H1 (cell line): ENCODE data around the gene KCNH4. TPM values are rescaled to one million over a fixed set of nuclear protein-coding genes. Genes with fewer than 3 reads are reported as not detected.

Source experiments
- CTCF ChIA-PET: fragments of 300-600 bp; sonication (Branson Sonifier 250); formaldehyde crosslinking; loops from one replicate; lab custom pipeline; 2021; ENCODE audit not compliant: partially characterized antibody; lab: Charles Lee
- POLR2A ChIA-PET: fragments of 300-600 bp; sonication (Branson Sonifier 250); formaldehyde crosslinking; loops from one replicate; lab custom pipeline; 2021; ENCODE audit warnings: inconsistent platforms; ENCODE audit not compliant: partially characterized antibody; lab: Charles Lee
- DNase-seq, 2 experiments: peaks; one replicate each; pipeline versions ENCODE4 v3.0.0 to v3.0.0-alpha.2; 2010 to 2022; ENCODE audit warnings: low spot score in 2 of 2, low read depth in 1 of 2, mixed read lengths in 1 of 2
- FAIRE-seq: peaks from 2 replicates; lab custom pipeline; 2011; peaks lifted over from hg19 to GRCh38; lab: Jason Lieb, UNC
- H2AFZ ChIP-seq: 2 replicates; pipeline ENCODE4 v1.8.1; 2012; ENCODE audit warnings: low read length, inconsistent platforms
- H2AK5ac ChIP-seq: 2 replicates; pipeline ENCODE4 v1.6.1; 2013; ENCODE audit warnings: low read depth, low read length
- H2BK120ac ChIP-seq: replicated peaks from 2 replicates; pipeline ENCODE3; 2013; ENCODE audit warnings: low read depth, low read length, inconsistent platforms
- H2BK12ac ChIP-seq: 2 replicates; pipeline ENCODE4 v1.6.1; 2013; ENCODE audit warnings: low read depth, low read length
- H2BK15ac ChIP-seq: 2 replicates; pipeline ENCODE4 v1.6.1; 2013; ENCODE audit warnings: low read length
- H2BK20ac ChIP-seq: 2 replicates; pipeline ENCODE4 v1.6.1; 2013; ENCODE audit warnings: low read length
- H2BK5ac ChIP-seq: 2 replicates; pipeline ENCODE4 v1.6.1; 2013; ENCODE audit warnings: low read depth, low read length
- H3K14ac ChIP-seq: 2 replicates; pipeline ENCODE4 v1.6.1; 2013; ENCODE audit warnings: inconsistent platforms; ENCODE audit not compliant: insufficient read length
- H3K18ac ChIP-seq: 2 replicates; pipeline ENCODE4 v1.6.1; 2013; ENCODE audit warnings: low read length; ENCODE audit errors: extremely low read depth
- H3K23ac ChIP-seq: 2 replicates; pipeline ENCODE4 v1.6.1; 2013; ENCODE audit warnings: inconsistent platforms; ENCODE audit not compliant: insufficient read length
- H3K23me2 ChIP-seq: 2 replicates; pipeline ENCODE4 v1.6.1; 2013; ENCODE audit warnings: low read depth, low read length
- H3K27ac ChIP-seq: 2 replicates; pipeline ENCODE4 v1.6.1; 2011; ENCODE audit warnings: low read depth, low read length, inconsistent platforms
- H3K27me3 ChIP-seq, 4 experiments: replicated peaks in 1 of 4; 1 replicate in 1 of 4; 2 replicates in 3 of 4; pipeline versions ENCODE4 v1.6.1 to v1.8.1; 2011 to 2013; ENCODE audit warnings: low read length in 3 of 4, mild to moderate bottlenecking in 3 of 4, inconsistent platforms in 2 of 4, mixed read lengths in 2 of 4, moderate library complexity in 1 of 4; ENCODE audit not compliant: control insufficient read depth in 3 of 4, insufficient read depth in 3 of 4; ENCODE audit errors: extremely low read depth in 1 of 4
- H3K36me3 ChIP-seq, 4 experiments: 2 replicates each; pipeline versions ENCODE4 v1.6.1 to v1.8.1; 2011 to 2013; ENCODE audit warnings: mild to moderate bottlenecking in 4 of 4, low read length in 3 of 4, moderate library complexity in 2 of 4, control low read depth in 1 of 4, inconsistent platforms in 1 of 4; ENCODE audit not compliant: insufficient read depth in 4 of 4, control insufficient read depth in 2 of 4
- H3K4ac ChIP-seq: replicated peaks from 2 replicates; pipeline ENCODE3; 2013; ENCODE audit warnings: low read length, low read depth, mixed read lengths, inconsistent platforms; ENCODE audit not compliant: insufficient read length
- H3K4me1 ChIP-seq, 4 experiments: replicated peaks in 1 of 4; 1 replicate in 1 of 4; 2 replicates in 3 of 4; pipeline versions ENCODE4 v1.6.1 to v1.8.1; 2011 to 2013; ENCODE audit warnings: low read length in 3 of 4, inconsistent platforms in 2 of 4, mixed read lengths in 1 of 4; ENCODE audit not compliant: insufficient read depth in 4 of 4, control insufficient read depth in 3 of 4
- H3K4me2 ChIP-seq, 2 experiments: 2 replicates each; pipeline versions ENCODE4 v1.6.1 to v1.8.1; 2011 to 2013; ENCODE audit warnings: low read depth in 2 of 2, low read length in 2 of 2, control low read depth in 1 of 2, inconsistent platforms in 1 of 2, mild to moderate bottlenecking in 1 of 2; ENCODE audit not compliant: insufficient read depth in 1 of 2
- H3K4me3 ChIP-seq, 4 experiments: fragments of 200-600, 300-600 bp in 1 of 4; sonication (generic), shearing (Covaris generic), sonication (Bioruptor Twin) in 1 of 4; 2 replicates each; pipeline versions ENCODE4 v1.5.1 to v1.8.1; 2011 to 2016; ENCODE audit warnings: low read length in 4 of 4, low read depth in 3 of 4, control low read depth in 2 of 4, inconsistent platforms in 2 of 4, mild to moderate bottlenecking in 2 of 4, mixed read lengths in 1 of 4, moderate library complexity in 1 of 4; ENCODE audit not compliant: insufficient read depth in 2 of 4; ENCODE audit errors: extremely low read depth in 1 of 4
- H3K56ac ChIP-seq: replicated peaks from 2 replicates; pipeline ENCODE3; 2013; ENCODE audit warnings: low read depth, mild to moderate bottlenecking, mixed read lengths, low read length, inconsistent platforms; ENCODE audit not compliant: insufficient read length
- H3K79me1 ChIP-seq: 2 replicates; pipeline ENCODE4 v1.6.1; 2013; ENCODE audit warnings: low read depth, low read length, control low read depth
- H3K79me2 ChIP-seq, 2 experiments: 2 replicates each; pipeline versions ENCODE4 v1.6.1 to v1.8.1; 2012 to 2013; ENCODE audit warnings: low read length in 2 of 2, mild to moderate bottlenecking in 2 of 2, inconsistent platforms in 1 of 2; ENCODE audit not compliant: insufficient read depth in 2 of 2, control insufficient read depth in 1 of 2
- H3K9ac ChIP-seq, 4 experiments: replicated peaks in 1 of 4; 1 replicate in 1 of 4; 2 replicates in 3 of 4; pipeline versions ENCODE4 v1.6.1 to v1.8.1; 2011 to 2013; ENCODE audit warnings: low read depth in 3 of 4, low read length in 3 of 4, control low read depth in 2 of 4, mild to moderate bottlenecking in 2 of 4, moderate library complexity in 2 of 4, inconsistent platforms in 1 of 4; ENCODE audit errors: extremely low read depth in 1 of 4
- H3K9me3 ChIP-seq, 2 experiments: 2 replicates each; pipeline versions ENCODE4 v1.6.1 to v1.8.1; 2012 to 2013; ENCODE audit warnings: mild to moderate bottlenecking in 2 of 2, moderate library complexity in 2 of 2, control low read depth in 1 of 2, inconsistent platforms in 1 of 2, low read depth in 1 of 2, low read length in 1 of 2, mixed read lengths in 1 of 2; ENCODE audit not compliant: insufficient read depth in 2 of 2
- H4K20me1 ChIP-seq, 2 experiments: replicated peaks in 1 of 2; 2 replicates each; pipeline versions ENCODE3 to v1.8.1; 2011 to 2013; ENCODE audit warnings: inconsistent platforms in 2 of 2, low read length in 2 of 2, mild to moderate bottlenecking in 1 of 2; ENCODE audit not compliant: insufficient read depth in 2 of 2, control insufficient read depth in 1 of 2
- H4K5ac ChIP-seq: 2 replicates; pipeline ENCODE4 v1.6.1; 2013; ENCODE audit warnings: low read length, low read depth, mixed read lengths, inconsistent platforms; ENCODE audit not compliant: insufficient read length
- H4K8ac ChIP-seq: 2 replicates; pipeline ENCODE4 v1.8.0; 2013; ENCODE audit warnings: mild to moderate bottlenecking, moderate library complexity, low read length, inconsistent platforms; ENCODE audit not compliant: insufficient read depth; ENCODE audit errors: extremely low read depth
- H4K91ac ChIP-seq: replicated peaks from 2 replicates; pipeline ENCODE3; 2013; ENCODE audit warnings: low read length, mixed read lengths, inconsistent platforms; ENCODE audit not compliant: insufficient read length
- CBX5 ChIP-seq: fragments of 300-800, 300-1000 bp; sonication (generic); IDR thresholded peaks from 2 replicates; pipeline ENCODE4 v1.7.1; 2016; ENCODE audit warnings: antibody characterized with exemption, low read length, low read depth
- CHD1 ChIP-seq: IDR thresholded peaks from 2 replicates; pipeline ENCODE4 v1.6.1; 2012; ENCODE audit warnings: low read depth, low read length, improper control_type of control experiment
- CTCF ChIP-seq, 3 experiments: IDR thresholded peaks; 1 replicate in 2 of 3; 2 replicates in 1 of 3; pipeline versions ENCODE4 v1.5.1 to v1.6.1; 2011; ENCODE audit warnings: low read length in 3 of 3, mild to moderate bottlenecking in 3 of 3, inconsistent platforms in 2 of 3, low read depth in 1 of 3, moderate library complexity in 1 of 3; ENCODE audit not compliant: insufficient read depth in 1 of 3; ENCODE audit errors: control extremely low read depth in 1 of 3
- KDM4A ChIP-seq: IDR thresholded peaks from one replicate; pipeline ENCODE4 v1.7.1; 2012; ENCODE audit warnings: low read depth, mild to moderate bottlenecking, moderate library complexity, low read length, inconsistent platforms; ENCODE audit not compliant: severe bottlenecking
- RAD21 ChIP-seq, 2 experiments: IDR thresholded peaks in 1 of 2; conservative IDR thresholded peaks in 1 of 2; 2 replicates each; pipeline ENCODE4 v1.6.1; 2011; ENCODE audit warnings: low read depth in 2 of 2, low read length in 2 of 2, improper control_type of control experiment in 1 of 2, inconsistent platforms in 1 of 2, mild to moderate bottlenecking in 1 of 2, moderate library complexity in 1 of 2
- RXRA ChIP-seq: IDR thresholded peaks from 2 replicates; pipeline ENCODE4 v1.6.1; 2011; ENCODE audit warnings: low read depth, mild to moderate bottlenecking, low read length, moderate library complexity; ENCODE audit not compliant: insufficient read depth
- YY1 ChIP-seq: IDR thresholded peaks from 2 replicates; pipeline ENCODE4 v1.6.1; 2011; ENCODE audit warnings: low read depth, mild to moderate bottlenecking, low read length
- WGBS, 2 experiments: shearing (Covaris generic) in 1 of 2; methylation state at CpG; one replicate each; pipeline versions ENCODE4 v1.1.6 to v1.1.7; 2013 to 2015; ENCODE audit warnings: low lambda C conversion rate in 2 of 2, mixed read lengths in 2 of 2, inconsistent platforms in 1 of 2, low coverage in 1 of 2, missing lambda C conversion rate in 1 of 2; ENCODE audit not compliant: insufficient replicate concordance in 2 of 2, insufficient coverage in 1 of 2, insufficient read length in 1 of 2; ENCODE audit errors: extremely low coverage in 1 of 2, missing lambda C conversion rate in 1 of 2; 5-methylcytosine and 5-hydroxymethylcytosine counted together
- polyA plus RNA-seq, 7 experiments: library from polyadenylated mRNA; depleted of rRNA in 3 of 7; stranded (reverse) in 5 of 7; unstranded in 2 of 7; fragments of >200 nt in 5 of 7; fragments of 200-250 nt in 2 of 7; gene quantifications; 1 replicate in 5 of 7; 2 replicates in 1 of 7; 4 replicates in 1 of 7; pipeline versions ENCODE4 v1.2.1 to v1.2.3, GENCODE V29; 2011 to 2013; ENCODE audit warnings: missing spikeins in 2 of 7, mixed read lengths in 2 of 7
- total RNA-seq: library from RNA; stranded (reverse); fragmentation: NEBNext Ultra II Directional; extraction: Animal tissue kit (Norgen Biotek cat#: 25700); gene quantifications from 2 replicates; pipeline ENCODE4 v1.2.1, GENCODE V29; 2021

Gene KCNH4
- total and polyA plus RNA-seq, 2 of the 8 experiments (the other 6 are each of a cell fraction or from before 2014, with no cell fraction given), result 0.44 to 0.47 TPM

DNA sequence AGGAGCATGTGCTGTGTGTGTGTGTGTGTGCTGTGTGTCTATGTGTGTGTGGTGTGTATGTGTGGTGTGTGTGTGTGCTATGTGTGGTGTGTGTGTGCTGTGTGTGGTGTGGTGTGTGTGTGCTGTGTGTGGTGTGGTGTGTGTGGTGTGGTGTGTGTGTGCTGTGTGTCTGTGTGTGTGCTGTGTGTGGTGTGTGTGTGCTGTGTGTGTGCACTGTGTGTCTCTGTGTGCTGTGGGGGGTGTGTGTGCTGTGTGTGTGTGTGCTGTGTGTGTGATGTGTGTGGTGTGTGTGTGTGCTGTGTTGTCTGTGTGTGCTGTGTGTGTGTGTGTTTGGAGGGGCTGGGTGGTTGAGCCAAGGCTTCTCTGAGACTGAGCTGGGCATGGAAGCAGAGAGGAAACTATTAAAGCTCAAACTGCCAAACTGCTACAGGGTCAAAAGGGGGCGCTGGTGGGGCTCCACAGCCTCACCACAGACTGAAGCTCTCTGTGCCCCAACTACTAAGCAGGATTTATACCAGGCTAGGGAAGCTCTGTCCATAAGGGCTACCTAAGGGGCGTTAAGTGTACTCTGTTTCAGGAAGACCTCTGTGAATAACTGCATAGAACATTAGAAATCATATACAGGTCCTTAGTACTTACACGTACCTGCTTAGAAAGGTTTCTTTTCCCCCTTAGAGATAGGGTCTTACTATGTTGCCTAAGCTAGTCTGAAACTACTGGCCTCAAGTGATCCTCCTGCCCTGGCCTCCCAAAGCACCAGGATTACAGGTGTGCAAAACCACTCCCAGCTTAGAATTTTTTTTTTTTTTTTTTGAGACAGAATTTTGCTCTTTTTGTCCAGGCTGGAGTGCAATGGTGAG lies 41.2 kb upstream of the KCNH4 start:
- no peak overlapping the region for H4K5ac ChIP-seq
- no peak overlapping the region for H3K27ac ChIP-seq
- peak overlapping the region; percentile 95 for H3K56ac ChIP-seq
- 0 out of 2 replicates have a peak overlapping the region, but pooled peaks have one; percentile 20 for H2BK15ac ChIP-seq
- H3K27me3 ChIP-seq, result no peaks in the 10 kb centered on the region
- DNase-seq (peak; percentile 15 to 59), FAIRE-seq (no peak)
- no peak overlapping the region for H2AFZ ChIP-seq
- peaks cover 4% of the 10 kb centered on the region; the same call in 1 of the 2 replicates for H3K23me2 ChIP-seq
- H4K91ac ChIP-seq, result peak overlapping the region; percentile 70
- H3K79me1 ChIP-seq, result no peaks in the 10 kb centered on the region
- no peak overlapping the region for H3K4me2 ChIP-seq
- no peak overlapping the region for H3K4ac ChIP-seq
- ChIA-PET POLR2A (interaction anchor here (0.9 to 1.2 kb wide), 2 partner anchors 33 to 79 kb away, joined by 3 to 4 read pairs; no protein-coding TSS in a partner anchor), CTCF (interaction anchor here (0.5 to 4.5 kb wide), 70 partner anchors 9 to 399 kb away, joined by 3 to 56 read pairs (median 4); partner anchors contain the start of genes GHDC, STAT5A and STAT5B)
- H3K9me3 ChIP-seq, result no peaks in the 10 kb centered on the region
- WGBS, 2 experiments, result 51% methylated on average over 3 of the region's 3 CpGs; no CpG with 5 or more reads in 1 of the 2 experiments
- H2BK20ac ChIP-seq, result no peak overlapping the region
- H2AK5ac ChIP-seq, result no peak overlapping the region; the same call in 1 of the 2 replicates
- H3K36me3 ChIP-seq, result peaks cover 5 to 25% (median 14%) of the 10 kb centered on the region in 4 experiments
- no peak overlapping the region for H2BK120ac ChIP-seq
- H4K8ac ChIP-seq, result no peak overlapping the region
- no peak overlapping the region for H3K14ac ChIP-seq
- no peaks in the 10 kb centered on the region for H3K4me1 ChIP-seq
- H3K18ac ChIP-seq, result no peak overlapping the region
- no peak overlapping the region for H3K23ac ChIP-seq
- peaks cover 2 to 4% of the 10 kb centered on the region in 2 experiments for H4K20me1 ChIP-seq
- H2BK12ac ChIP-seq, result peak overlapping the region; percentile 52; the same call in 1 of the 2 replicates
- H3K79me2 ChIP-seq, result no peaks in the 10 kb centered on the region
- H2BK5ac ChIP-seq, result no peak overlapping the region; the same call in 1 of the 2 replicates
- H3K4me3 ChIP-seq, result no peak overlapping the region
- no peak overlapping the region for H3K9ac ChIP-seq
- 0 out of 2 replicates have a peak, but pooled peaks have one; percentile 11 for TF ChIP-seq RXRA
- TF ChIP-seq CTCF (IDR thresholded peaks at IDR 0.05; ENCODE audit: control extremely low read depth in 1 of 3, insufficient read depth in 1 of 3, low read depth in 1 of 3, low read length in 3 of 3), result peak; percentile 82 to 90 (median 88)
- no peak for TF ChIP-seq CHD1
- 0 out of 2 replicates have a peak, but pooled peaks have one; percentile 29 for TF ChIP-seq YY1
- TF ChIP-seq CBX5, result no peak
- peak; percentile 85 to 88 for TF ChIP-seq RAD21 (IDR thresholded peaks at IDR 0.05 in 1 of 2, conservative IDR thresholded peaks at IDR 0.05 in 1 of 2; ENCODE audit: low read depth in 2 of 2, low read length in 2 of 2)
- no peak for TF ChIP-seq KDM4A
